GM21515 (cell line): Measurements from ENCODE around the gene FOXF1.

Experiments used
- ATAC-seq: cut with Tn5 transposase; IDR thresholded peaks from one replicate; pipeline ENCODE4 v1.9.1; 2021; ENCODE audit not compliant: unreplicated experiment

The FOXF1 gene

DNA sequence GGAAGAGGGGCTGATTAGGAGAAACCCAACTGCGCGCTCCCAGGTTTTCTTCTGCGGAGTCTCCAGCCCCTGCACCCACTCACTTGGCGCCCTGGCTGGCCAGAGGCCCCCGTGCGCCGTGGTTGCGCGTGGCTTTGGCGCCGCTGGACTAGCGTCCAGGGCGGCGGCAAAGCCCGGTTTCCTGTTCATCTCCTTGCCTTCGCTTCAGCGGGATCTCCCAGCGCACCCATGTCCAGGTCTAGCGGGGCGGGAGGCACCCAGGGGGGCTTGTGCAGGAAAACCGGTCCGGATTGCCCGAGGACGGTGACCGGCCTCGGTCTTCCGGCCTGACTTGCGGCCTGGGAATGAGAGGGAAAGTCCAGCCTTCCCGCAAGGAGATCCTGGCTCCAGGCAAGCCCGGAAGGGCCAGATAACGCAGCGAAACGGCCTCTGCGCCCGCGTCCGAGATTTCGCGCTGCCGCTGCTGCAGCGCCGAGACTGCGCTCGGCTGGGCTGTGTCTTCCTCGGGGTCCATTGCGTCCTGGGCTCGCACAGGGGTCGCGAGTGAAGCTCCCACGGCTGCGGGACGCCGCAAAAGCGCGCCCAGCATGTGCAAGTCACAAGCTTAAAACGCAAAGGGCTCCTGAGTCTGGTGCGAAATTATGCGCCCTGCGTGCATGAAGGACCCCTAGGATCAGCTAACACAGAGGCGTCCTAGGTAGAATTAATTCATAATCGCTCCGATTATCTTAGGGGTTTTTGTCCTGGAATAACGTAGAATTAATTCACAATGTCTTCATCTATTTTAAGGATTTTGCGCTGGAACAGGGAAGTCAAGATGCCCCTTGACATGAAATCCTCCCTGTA lies 5.7 kb downstream of the FOXF1 start:
- no peak for ATAC-seq

DNA sequence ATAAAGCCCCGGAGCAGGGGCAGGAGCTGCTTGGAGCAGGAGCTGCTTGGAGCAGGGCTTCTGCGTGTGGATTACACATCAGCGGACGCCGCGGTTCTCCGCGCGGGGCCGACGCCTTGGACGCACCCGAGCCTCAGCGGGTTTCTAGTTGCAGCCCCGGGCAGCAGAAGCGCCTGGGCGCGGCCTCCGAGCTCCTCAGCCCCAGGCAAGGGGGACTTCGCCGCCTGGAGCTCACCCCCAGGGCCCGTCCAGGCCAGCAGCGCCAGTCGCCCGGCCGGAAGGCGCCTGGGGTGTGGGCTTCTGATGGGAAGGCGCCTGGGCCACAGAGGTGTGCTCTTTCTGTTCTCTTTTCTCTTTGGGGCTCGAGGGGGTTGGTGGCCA lies 6.3 kb downstream of the FOXF1 start:
- no peak for ATAC-seq

DNA sequence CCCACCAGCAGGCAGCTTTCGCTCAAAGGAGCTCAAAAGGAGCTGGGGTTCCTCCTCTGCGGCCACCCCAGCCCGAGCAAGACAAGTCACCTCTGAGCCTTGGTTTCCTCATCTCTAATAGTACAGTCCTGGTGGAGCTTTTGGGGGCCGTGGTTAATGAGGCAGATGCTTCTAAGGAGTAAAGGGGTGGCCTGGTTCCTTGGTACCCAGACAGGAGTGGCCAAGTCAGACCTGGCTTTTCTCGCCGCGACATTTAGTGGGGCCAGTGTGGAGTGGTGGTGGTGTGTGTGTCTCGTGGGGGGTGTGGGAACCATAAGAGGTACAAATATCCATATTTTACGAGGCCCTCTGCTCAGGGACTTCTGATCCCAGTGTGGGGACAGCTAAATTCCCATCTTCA lies 6.7 kb downstream of the FOXF1 start:
- ATAC-seq = no peak

DNA sequence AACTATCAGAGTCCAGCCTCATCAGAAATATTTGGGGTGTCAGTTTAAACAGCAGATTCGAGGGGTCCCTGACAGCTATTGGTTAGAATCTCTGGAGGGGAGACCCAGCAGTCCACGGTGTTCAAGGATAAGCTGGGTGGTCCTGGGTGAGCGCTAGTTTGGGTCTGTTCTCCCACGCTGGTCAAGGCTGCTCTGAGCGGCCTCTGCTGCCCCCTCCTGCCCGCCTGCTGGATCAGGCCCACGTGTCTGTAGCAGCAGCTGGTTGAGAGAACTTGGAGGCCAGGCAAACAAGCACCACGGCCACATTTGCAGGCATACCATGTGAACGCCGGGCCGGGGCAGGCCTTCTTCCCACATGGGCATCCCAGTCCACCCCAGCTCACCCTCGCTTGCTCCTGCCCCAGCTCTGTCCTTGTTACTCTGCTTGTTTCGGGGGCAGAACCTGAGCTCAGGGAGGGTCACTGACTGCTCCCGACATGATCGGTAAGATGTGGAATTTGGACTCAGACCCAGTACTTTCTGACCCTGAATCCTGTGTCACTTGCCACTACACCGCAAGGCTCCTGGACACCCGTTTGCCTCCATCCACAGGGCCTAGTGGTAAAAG lies 7.4 kb downstream of the FOXF1 start:
- ATAC-seq = no peak

DNA sequence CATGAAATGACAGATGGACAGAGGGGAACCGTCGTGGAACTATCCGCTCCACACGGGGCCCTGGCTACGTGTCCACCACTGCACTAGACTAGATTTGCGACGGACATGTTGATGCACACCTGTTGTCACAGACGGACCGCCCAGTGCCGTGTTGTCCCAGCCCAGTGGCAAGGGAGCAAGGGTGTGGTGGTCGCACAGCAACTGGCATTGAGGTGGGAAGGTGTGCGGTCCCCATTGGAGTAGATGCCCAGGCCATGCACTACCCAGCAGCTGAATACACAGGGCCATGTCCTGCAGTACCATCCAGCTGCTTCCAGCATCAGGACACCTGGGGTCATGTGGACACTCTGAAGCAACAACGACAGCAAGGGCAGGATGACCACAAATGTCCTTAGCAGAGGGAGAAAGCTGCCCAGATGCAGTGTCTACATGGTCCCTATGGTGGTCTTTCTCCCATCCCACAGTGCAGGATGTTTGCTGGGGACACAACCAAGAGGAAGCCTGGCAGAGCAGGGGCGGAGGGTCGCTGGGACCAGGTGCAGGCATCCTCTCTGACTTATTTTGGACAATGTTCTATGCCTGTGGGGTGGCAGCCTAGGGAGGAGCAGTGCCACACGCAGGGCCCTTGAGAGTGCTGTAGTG lies 8.8 kb downstream of the FOXF1 start:
- no peak for ATAC-seq

DNA sequence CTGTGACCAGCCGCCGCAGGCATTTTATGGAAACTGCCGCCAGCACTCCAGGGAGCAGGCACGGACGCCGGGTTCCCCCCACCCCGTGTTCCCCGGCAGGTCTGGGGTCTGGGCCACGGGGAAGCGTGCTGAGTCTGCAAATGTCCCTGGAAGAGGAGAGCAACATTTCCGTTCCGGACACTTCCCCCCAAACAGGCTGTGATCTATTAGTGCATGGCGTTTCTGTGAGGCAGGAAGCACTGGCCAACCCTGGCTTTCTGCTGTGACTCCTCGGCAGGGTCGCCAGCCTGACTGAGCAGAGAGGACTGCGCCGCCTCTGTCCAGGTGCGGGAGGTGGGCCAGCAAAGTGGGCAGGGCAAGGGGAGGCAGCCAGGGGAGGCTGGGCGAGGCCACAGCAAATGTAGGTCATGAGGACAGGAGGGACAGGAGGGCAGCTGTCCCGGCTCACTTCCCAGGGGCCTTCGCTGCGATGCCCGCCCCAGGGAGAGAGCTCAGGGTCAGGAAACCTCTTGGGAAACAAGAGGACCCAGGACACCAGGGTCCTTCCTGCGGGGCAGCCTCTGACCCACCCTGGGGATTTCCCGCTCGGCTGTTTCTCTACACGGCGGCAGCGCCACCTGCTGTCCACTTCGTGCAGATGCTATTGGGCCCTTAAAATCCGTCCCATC lies 9.5 kb downstream of the FOXF1 start:
- ATAC-seq = no peak

DNA sequence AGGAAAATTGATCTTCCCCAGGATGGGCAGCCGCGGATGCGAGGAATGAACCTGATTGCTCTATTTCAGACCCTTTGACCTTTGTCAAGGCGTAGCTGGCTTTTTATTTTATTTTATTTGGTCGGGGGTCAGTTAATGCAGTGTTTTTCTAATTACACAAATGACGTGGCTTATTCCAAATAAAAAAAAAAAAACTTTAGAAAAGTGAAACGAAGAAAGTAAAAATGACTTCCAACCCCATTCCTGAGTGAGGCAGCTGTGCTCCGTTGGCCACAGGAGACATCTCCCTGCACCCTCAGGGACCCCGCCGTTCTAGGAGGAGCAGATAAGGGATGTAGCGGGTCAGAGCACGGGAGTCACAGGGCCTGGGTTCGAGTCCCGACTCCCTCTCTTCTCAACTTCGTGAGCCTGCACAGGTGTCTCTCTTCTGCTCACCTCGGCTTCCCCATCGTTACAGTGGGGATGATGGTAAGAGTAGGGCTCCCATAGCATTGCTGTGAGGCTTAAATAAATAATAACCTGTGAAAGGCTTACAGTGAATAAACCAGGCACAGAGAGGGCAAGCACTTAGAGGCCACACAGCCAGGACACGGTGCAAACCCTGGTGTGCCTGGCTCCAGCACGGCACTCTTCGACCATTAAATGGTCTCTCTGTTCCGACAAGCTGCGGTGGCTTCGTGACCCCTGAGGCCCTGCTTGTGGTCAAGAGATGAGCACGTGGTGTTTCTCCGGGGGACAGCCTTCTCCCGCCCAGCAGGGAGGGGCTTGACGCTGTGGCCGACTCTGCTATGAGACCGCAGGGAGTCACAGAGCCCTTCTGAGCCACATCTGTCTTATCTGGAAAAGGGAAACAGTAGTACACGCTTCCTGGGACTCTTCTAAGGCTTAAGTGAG lies 10.2 kb downstream of the FOXF1 start:
- ATAC-seq = no peak

DNA sequence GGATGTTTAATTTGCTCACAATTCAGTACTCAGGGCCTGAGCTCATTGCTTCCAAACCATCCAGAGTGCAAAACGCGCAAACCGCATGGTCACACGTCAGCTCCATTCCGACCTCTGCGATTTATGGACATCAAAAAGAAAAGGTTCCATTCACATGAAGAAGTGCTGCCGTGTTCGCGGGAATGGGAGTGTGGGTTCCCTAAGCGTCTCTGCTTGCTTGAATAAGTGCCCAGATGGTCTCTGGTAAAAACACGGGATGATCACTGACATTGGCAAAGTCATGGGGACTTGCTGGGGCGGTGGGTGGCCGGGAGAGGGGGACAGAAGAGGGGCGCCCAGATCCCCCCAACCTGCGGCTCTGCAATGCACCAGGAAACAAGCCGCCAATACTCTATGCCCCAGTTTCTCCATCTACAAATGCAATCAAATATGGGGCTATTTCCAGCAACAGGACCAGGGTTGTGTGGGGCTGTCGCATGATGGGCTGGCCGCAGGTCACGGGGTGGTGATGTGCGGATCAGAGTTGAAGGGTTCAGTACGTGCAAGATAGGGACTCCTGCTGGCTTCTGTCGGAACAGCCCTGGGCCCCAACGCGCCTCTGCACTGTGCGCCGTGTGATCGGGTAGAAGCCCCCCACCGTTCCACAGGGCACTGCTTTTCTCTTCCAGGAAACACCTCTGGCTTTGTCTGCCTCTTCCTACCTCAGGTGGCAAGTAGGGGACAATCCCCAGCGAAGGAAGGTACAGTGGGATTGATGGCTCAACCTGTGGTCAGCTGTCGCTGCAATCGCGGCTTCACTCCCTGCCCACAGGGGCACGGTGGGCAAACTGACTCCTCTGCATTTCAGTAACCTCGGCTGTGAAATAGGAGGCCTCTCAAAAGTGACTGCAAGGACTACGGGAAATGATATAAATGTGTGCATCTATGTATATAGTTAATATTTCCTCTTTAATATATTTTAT lies 11.2 kb downstream of the FOXF1 start:
- ATAC-seq = no peak

DNA sequence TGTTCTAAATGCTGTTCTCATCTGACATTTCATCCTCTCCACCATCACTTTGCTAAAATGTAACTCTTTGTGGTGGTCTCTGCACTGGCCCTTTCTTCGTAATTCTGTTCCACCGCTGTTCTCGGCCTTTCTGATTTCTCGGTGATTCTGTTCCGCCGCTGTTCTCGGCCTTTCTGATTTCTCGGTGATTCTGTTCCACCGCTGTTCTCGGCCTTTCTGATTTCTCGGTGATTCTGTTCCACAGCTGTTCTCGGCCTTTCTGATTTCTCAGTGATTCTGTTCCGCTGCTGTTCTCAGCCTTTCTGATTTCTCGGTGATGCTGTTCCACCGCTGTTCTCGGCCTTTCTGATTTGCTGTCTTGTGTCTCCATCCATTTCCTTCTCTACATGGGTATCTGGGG lies 12.3 kb downstream of the FOXF1 start:
- ATAC-seq = no peak

DNA sequence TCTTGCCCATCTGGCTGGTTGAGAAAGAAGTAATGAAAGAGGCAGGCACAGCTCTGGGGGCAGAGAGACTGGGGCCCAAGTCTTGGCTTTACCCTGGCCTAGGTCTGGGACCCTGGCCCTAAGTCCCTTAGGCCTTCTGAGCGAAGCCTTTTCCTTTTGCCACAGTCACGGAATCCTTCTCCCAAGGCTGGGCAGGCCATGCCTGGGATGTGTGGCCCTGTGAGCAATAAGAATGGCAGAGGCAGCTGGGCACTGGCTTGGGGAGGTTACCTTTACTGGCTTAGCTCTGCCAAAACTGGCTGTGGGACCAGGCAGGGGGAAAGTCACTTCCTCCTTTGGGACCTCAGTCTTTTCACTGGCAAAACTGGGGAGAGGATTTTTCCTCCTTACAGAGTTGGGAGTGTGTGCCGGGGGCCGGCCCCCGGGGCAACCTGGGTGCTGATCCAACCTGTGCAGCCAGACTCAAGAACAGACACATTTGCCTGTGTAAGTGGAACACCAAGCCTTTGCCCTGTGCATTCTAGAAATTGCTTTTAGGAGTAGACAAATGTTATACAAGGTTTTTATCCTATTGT lies 12.9 kb downstream of the FOXF1 start:
- no peak for ATAC-seq

DNA sequence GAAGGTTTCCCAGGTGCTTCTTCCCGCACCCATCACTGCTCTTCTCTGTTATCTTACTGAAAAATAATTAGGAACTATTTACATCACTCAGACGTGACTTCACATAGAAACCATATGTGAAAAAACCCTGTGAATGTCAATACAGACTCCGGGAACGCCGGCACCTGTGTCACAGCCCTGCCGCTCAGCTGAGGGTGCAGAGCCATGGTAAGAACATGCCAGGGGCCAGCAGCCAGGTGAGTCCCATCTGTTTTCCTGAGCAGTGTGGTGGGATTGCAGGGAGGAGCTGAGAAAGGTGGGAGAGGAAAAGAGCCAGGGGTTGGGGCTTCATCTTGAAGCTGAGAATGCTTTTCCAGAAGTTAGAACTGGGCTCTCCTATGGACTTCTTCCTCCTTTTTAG lies 13.7 kb downstream of the FOXF1 start:
- ATAC-seq = no peak

DNA sequence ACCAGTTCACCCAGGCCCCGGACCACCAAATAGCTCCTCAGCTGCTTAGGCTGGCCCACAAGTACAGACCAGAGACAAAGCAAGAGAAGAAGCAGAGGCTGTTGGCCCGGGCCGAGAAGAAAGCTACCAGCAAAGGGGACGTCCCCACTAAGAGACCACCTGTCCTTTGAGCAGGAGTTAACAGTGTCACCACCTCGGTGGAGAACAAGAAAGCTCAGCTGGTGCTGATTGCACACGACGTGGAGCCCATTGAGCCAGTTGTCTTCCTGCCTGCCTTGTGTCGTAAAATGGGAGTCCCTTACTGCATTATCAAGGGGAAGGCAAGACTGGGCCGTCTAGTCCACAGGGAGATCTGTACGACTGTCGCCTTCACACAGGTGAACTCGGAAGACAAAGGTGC lies 15.4 kb downstream of the FOXF1 start:
- ATAC-seq = no peak

DNA sequence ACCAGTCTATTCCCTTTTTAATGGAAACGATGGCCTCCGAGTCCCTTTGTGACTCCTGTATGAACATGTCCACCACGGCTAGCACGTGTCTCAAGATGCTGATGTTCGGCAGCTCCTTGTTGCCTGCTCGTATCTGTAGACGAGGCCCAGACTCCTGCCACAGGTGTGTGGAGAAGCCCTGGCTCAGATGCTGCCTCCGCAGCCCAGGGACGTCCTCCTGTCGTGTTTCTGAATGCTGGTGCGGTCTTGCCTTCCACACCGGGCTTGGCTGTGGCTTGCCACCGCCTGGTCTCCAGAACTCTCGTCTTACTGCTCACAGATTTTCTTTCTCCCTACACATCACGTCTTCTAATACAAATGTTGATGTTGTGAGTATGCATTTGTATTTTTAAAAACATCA lies 17.0 kb downstream of the FOXF1 start:
- ATAC-seq = no peak

DNA sequence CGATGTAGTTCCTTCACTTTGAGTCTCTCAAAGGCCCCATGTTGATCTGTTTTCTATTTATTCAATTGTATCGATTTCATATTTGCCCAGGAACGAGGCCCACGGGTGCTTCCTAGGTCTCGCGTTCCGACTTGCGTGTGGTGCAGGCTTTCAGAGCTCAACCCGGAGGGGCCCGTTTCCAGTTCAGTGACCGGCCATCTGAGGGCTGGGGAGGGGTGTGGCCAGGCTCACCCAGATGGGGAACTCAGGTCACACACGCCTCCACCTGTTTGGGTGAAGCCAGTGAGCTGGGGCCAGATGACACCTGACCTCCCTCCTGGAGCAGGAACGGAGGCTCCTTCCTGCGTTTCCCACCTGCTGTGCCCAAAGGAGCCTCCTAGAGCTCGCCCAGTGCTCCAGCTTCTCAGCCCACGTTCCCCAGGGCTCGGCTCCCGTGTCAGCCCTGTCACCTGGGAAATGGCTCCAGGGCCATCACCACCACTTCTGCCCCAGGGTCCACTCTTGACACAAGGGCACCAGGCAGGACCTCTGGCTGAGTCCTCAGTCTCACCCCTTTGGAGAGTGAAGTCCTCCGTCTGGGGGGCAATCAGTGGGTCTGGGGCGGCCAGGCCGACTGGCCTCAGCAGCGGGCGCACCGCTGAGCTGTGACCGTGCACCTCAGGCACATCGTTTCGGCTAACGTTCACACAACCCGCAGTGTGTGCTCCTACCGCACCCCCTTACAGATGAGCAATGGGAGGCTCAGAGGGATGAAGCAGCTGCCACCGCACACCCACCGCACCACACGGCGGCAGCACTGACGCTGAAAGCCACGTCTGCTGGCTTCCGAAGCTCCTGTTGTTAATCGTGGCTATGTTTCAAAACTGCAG lies 18.0 kb downstream of the FOXF1 start:
- ATAC-seq = no peak

DNA sequence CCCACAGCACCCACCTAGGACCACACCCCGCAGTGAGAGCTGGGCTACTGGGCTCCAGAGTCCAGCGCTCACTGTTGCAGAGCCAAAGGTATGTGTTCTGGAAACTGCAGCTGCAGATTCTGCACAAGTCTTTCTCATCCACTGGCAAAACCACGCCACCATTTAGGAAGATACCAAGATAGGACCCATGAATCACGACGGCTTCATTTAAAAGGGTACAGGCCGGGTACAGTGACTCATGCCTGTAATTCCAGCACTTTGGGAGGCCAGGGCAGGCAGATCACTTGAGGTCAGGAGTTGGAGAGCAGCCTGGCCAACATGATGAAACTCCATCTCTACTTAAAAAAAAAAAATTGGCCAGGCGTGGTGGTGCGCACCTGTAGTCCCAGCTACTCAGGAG lies 18.8 kb downstream of the FOXF1 start:
- no peak for ATAC-seq

DNA sequence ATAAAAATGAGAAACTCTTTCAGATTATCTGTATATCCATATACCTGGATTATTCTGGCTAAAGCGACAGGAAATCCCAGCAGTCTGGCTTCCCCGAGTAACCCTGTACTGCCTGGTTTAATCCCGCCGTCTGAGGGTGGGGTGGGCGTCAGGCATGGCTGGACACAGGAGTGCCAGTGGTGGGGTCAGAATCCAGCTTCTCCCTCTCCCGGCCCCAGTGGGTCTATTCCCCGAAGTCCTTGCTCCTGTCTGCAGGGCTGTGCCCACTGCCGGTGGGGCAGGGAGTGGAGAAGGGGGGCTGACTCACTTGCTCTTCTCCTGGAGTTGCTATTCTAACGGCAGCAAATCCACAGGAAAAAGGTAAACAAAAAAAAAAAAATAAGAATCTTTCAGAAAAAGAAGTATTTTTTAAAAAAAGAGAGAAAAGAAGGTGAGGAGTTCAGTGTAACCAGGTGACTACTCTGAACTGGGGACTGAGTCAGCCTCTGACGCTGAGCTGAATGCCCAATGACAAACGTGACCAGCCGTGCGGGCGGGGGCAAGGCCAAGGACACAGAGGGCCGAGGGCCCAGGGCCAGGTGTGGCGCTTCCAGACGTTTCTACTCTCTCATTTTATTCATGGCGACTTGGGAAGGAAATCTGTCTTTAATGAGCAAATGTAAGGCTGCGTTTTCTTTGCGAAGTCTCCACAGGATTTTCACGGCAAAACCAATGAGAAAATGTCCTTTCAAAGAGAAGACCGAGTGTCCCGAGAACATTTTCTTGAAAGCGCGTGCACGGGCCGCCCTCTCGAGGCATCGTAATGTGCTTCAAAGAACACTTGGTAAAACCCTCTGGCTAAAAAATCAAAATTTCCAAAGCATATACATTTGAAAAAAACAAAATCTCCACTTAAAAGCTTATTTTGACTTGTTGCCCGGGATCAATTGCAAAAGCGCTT lies 20.2 kb downstream of the FOXF1 start:
- ATAC-seq = no peak

DNA sequence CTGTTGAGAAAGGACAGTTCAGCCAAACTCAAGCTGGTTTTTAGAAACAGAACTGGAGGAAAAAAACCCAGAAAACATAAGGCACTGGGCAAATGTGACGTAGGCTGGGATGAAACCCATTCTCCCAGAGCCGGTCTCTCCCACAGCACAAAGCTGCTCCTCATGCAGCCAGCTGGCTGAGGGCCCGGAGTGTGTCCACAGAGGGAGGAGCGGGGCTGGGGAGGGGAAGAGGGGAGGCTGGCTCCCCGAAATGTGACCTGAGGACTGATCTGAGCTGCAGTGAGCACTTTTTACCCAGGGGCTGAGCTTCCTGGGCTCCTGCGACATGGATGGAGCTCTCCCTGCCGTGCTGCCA lies 20.8 kb downstream of the FOXF1 start:
- ATAC-seq = no peak
